Activated gamma-delta T cell treated with anti-CD3 and anti-CD28 coated beads, Interleukin-2, amount 50 U/mL, for 16 hours (primary cell): Measurements from ENCODE around the gene SUGP2.
"Not testable (repeated sequence)": the region's sequence is repeated elsewhere in the genome, so short reads cannot be mapped to it uniquely, and the experiment has no call there.

Experiments
- DNase-seq: peaks from one replicate; pipeline ENCODE4 v3.0.0-alpha.2; 2020; ENCODE audit warnings: low read depth

Gene SUGP2

DNA sequence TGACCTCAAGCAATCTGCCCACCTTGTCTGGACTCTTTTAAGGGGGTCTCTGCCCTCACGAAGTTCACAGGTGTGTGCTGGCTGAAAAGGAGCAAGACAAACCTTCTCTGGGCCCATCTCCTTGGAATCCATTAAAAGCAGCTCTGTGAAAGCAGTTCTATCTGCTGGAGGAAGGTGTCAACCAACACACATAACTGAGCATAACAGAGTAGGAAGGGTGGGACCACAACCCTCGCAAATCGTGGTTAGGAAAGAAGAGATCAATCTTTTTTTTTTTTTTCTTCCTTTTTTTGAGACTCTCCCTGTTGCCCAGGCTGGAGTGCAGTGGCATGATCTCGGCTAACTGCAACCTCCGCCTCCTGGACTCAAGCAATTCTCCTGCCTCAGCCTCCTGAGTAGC lies 1.4 kb downstream of the SUGP2 start:
- DNase-seq = no peak

DNA sequence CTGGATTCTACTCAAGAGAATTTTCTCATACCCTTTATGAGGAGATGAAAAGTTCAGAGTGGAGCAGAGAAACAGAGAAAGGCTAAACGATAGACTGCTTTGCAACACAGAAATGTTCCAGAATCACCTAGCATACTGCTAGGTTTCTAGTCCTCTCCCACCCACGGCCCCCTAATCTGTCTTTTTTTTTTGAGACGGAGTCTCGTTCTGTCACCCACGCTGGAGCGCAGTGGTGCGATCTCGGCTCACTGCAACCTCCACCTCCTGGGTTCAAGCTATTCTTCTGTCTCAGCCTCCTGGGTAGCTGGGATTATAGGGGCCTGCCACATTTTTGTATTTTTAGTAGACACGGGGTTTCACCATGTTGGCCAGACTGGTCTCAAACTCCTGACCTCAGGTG lies 4.8 kb downstream of the SUGP2 start:
- DNase-seq = no peak

- no peak for DNase-seq
These were observed 6.1 kb downstream of the SUGP2 start for GRCh38 chr19:19027228-19027627.

DNA sequence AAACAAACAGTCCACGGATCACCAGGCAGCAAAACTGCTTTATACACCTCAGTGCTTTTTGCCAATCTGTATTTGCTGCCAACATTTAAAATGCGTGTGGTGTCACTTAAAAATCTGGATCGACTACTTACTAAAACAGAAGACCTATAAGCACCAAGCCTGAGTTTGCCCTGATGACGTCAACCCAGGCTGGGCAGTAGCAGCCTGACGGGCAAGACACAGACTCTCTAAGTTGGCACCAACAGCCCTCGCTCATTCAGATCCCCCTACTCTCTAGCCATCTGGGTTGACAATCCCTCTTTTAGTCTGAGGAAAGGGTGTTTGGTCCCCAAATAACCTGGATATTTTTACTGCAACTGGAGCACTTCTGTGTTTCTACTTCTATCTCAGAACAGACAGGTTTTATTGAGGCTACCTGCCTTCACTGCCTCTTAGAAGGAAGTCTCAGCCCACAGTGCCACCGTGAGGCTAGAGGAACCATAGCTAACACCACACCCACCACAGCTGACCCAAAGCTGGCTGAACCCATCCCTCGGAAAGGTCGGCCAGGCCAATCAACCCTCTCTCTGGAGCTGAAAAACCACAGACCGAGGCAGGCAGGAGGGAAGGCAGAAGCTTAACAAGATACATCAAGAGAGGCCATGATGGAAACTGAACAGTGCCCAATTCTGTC lies 6.9 kb downstream of the SUGP2 start:
- DNase-seq = no peak

DNA sequence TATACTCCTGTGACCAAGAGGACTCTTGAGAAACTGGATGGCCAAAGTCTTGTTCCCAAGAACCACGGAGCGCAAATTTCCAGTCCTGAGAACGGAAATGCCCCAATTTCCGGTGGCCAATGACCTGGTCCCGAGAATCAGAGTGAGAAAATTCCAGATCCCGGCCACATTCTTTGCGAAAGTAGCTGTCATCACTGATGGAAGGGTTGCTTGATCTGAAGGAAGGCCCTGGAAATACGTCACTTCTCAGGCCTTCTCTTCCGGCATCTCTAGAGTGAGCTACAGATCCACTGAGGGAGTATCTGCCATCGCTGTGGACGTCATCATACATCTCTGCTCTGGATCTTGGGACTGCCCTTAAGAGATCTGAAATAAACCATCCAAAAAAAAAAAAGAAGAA lies 7.5 kb downstream of the SUGP2 start:
- DNase-seq = no peak

- DNase-seq = not testable (repeated sequence)
These were observed 9.9 kb downstream of the SUGP2 start for GRCh38 chr19:19023376-19023775.

GRCh38 chr19:19022380-19022961 lies 10.8 kb downstream of the SUGP2 start:
- no peak for DNase-seq

DNA sequence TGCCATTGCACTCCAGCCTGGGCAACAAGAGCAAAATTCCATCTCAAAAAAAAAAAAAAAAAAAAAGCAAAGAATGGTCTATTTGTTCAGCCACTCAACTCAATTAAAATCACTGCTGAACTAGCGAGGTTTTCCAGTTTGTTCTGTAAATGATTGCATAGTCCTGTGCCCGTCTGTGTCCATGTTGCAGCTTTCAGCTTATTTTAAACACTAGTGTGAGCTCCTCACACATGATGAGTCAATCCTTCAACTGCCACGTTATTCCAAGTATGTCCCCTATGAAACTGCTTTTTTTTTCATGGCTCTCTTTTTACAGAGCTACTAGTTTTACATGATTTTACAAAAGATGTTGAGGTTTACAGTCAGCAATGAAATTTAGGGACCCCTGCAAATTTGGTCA lies 12.2 kb downstream of the SUGP2 start:
- DNase-seq = no peak

- no peak for DNase-seq
These were observed 22.8 kb downstream of the SUGP2 start for GRCh38 chr19:19010551-19010950.

DNA sequence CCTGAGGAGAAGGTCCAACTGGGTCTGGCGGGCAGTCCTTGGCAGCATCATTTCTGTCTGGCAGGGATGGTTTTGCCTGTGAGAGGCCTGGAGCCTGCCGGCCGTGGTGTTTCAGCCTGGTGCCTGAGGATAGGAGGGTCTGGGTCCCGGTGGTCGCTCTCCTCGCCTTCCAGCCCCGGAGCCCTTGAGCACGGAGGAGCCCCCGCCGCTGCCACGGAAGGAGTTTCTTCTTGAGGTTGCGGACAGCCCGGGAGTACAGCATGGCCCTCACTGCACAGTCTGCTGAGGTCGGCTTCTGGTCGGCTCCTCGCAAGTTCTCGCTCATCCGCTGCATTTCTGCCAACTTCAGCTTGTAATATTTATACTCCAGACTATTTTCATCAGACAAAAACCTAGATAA lies 23.4 kb downstream of the SUGP2 start:
- DNase-seq = no peak

DNA sequence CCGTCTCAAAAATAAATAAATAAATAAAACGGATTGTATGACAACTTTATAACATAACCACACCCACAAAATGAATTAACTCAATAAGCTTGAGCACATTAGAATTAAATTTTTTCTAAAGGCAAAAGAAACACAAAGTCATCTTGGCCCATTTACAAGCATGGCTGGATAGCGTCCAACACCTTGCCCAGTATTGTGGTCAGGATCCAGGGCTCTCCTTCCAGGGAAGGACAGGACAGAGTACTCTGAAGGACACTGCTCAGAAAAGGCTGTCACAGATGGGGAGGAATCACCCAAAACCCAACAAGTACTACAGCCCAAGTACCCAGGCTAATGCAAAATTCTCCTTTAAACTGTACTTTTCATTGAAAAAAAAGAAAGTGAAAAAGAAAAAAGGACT lies 27.1 kb downstream of the SUGP2 start:
- no peak for DNase-seq

- DNase-seq = no peak
These were observed 29.2 kb downstream of the SUGP2 start for GRCh38 chr19:19004144-19004543.

DNA sequence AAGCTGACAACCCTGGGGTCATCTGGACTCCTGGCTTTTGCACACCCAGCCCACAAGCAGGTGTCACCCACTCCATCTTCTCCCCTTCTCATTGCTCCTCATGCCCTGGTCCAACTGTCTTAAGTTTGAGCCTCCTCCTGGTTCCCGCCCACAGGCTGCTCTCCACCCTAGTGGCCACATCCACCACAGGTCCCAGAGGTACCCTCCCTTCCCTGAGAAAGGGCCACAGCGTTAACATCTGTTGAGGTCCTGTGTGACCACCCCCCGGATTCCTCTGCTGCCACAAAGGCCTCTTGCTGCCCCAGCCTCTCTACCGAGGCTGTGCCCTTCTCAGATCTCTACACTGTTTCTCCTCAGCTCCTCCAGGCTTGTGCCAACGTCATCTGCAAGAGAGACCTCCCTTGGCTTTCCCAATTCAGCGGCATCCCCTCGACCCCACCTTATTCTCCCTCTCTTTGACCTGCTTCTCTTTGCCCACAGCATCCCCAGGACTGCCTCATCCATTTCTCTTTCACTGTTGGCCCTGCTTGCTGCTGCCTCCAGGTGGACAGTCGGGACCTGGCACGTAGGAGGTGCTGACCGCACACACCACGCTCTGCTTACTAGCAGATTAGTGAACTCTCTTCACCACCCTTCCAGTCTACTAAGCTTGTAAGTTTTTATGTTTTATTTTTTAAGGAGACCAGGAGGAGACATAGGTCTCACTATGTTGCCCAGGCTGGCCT lies 33.3 kb downstream of the SUGP2 start:
- DNase-seq = no peak

DNA sequence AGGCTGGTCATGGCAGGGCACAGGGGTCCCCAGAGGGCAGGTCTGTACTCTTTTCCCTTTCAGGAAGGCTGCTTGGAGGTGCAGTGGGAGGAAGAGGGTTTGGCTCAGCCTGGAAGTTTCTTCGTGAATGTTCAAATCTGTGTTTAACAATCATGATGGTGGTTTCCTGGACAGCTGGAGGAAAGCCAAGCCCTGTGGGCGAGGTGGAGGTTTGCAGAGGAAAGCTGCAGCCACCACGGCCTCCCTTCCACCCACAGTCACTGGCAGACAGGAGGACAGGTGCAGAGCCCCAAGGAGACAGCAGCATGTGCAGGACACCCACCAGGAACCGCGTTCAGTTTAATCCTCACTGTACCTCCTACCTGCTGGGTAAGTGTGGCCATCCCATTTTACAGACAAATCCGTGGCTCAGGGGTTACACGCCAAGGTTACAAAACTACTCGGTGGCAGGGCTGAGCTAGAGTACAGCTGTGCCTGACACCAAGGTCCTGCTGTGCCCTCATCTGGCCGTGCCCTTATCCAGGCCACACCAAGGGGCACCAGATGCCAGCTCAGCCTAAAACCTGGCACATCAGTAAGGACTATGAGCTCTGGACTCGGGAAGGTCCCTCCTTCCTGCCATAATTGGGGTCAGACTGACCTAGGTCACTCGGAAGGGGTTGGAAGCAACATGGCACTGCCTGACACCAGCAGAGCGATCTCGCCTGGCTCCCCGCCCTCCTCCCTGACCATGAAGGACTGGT lies 34.1 kb downstream of the SUGP2 start:
- DNase-seq = no peak

DNA sequence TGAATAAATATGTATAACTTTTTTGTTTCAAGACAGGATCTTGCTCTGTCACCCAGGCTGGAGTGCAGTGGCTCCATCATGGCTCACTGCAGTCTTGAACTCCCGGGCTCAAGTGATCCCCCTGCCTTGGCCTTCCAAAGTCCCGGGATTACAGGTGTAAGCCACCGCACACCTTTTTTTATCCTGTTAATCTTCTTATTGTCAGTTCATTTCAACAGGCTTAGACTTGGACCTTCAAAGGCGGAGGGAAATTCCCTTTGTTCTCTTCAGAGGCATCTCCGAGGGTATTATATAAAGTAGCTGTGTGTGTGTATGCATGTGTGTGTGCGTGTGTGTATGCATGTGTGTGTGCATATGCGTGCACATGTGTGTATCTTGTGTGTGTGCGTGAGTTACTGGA lies 35.0 kb downstream of the SUGP2 start:
- DNase-seq = no peak

DNA sequence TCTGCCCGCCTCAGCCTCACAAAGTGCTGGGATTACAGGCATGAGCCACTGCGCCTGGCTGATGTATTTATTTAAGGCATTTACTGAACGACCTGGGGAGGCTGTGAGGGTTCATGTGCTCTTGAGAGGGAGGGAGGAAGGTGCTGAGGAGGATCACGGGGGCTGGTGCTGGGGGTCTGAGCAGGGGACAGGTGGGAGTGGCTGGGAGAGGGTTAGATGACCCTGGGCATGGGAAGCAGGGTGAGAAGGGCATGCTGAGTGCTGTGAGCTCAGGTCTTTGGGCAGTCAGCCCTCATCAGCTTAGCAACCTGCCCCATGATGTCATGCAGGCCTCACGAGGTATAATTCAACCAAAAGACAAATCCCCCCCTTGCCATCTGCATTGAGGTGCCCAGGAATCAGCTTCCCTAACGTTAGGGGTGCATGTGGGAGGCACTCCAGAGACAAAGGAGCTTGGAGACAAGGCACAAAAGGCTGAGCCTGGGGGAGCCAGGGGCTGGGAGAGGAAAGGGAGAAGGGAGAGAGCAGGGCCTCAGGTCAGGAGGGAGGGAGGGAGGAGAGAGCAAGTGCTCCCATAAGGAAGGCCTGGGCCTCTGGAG lies 36.4 kb downstream of the SUGP2 start:
- no peak for DNase-seq

DNA sequence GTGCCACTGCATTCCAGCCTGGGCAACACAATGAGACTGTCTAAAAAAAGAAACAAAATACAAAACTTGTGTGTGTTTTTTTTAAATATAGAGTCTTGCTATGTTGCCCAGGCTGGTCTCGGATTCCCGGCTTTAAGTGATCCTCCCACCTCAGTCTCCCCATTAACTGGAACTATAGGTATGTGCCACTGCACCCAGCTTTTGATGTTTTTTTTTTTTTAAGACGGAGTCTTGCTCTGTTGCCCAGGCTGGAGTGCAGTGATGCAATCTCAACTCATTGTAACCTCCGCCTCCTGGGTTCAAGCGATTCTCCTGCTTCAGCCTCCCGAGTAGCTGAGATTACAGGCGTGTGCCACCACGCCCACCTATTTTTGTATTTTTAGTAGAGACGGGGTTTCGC lies 37.0 kb downstream of the SUGP2 start:
- no peak for DNase-seq

GRCh38 chr19:18995804-18996241 lies 37.5 kb downstream of the SUGP2 start:
- DNase-seq = no peak

DNA sequence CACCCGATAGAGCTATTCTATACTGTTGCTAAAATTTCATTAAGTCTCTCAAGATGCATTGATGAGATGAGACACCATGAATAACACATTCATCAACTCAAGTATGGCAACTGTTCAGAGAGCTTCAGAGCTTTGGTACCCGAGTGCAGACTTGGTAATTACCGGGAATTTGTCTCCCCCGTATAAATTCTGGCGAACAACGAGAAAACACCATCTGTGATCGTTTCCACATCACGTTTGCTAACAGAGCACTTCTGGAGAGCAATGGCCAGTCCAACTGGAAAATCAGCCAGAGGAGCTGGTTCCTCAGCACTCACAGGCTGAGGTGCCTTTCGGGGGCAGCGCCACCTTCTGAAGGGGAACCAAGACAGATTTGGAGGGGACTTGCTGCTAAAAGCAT lies 40.2 kb downstream of the SUGP2 start:
- no peak for DNase-seq

DNA sequence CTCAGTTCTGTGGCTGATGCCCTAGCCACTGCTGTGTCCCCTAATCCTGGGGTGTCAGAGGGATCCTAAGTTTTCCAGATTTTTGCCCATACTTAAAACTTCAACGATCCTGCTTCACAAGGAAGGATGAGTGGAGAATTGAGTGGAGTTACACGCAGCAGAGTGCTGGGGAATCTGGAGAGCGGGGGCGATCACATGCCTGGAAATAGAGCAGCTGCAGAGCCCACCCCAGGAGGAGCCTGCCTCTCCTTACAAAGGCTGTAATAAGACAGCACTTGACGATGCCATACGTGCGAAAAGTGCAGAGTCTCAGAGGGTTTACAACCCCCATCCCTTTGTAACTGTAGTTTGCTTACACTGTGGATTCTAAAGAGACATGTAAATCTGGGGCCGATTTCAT lies 40.6 kb downstream of the SUGP2 start:
- DNase-seq = no peak

DNA sequence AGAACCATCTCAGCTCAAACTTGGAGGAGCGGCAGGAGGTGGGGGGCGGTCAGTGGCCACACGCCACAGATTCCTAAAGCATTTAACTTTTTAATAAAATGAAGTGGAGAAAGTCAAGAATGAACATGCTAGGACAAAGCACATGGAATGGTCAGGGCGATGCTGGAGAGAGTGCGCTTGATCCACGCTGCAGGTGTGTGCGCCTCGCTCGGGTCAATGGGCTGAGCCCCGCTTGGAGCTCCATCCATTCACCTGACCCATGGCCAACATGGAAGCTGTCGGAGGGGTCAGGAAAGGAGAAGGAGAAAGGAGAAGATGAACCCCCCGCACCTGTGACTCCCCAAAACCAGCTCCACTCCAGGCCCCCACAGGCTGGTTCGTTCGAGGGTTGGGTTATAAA lies 41.8 kb downstream of the SUGP2 start:
- no peak for DNase-seq

DNA sequence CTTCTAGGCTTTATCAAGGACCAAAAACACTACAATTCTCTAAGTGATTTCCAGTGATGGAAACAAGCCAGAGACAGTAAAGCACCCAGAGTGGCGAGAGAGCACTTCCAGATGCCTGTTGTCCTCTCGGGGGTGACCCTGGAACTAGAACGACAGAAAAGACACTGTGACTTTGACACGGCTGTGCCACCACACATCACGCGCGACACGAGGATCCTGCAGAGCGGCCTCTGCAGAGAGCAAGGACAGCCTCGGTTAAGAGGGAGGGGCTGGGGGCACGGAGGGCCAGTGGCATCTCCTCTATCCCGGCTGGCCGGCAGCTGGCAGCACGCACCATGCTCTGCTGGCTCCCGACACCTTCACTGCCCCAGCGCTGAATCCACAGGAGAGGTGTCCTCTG lies 42.3 kb downstream of the SUGP2 start:
- DNase-seq = no peak
